Karpas-422 (cell line): ENCODE measurements around the gene PGLYRP3. TPM values are rescaled to one million over a fixed set of nuclear protein-coding genes. Genes with fewer than 3 reads are reported as not detected.

Source experiments
- DNase-seq: peaks from one replicate; pipeline ENCODE4 v3.0.0-alpha.2; 2015
- H2AFZ ChIP-seq: fragments of 200-600 bp; sonication (generic); 2 replicates; pipeline ENCODE4 v1.6.1; 2014; ENCODE audit warnings: antibody characterized with exemption, low read length, mixed read lengths
- H3K27ac ChIP-seq: fragments of 200-600 bp; sonication (generic); 2 replicates; pipeline ENCODE4 v1.5.1; 2014; ENCODE audit warnings: mild to moderate bottlenecking, low read length, moderate library complexity
- H3K27me3 ChIP-seq: fragments of 200-600 bp; sonication (generic); 2 replicates; pipeline ENCODE4 v1.6.1; 2014; ENCODE audit warnings: low read length, mixed read lengths
- H3K36me3 ChIP-seq: fragments of 200-600 bp; sonication (generic); 2 replicates; pipeline ENCODE4 v1.6.1; 2014; ENCODE audit warnings: low read length, mixed read lengths; ENCODE audit not compliant: insufficient read depth
- H3K4me1 ChIP-seq: fragments of 200-600 bp; sonication (generic); 2 replicates; pipeline ENCODE4 v1.6.1; 2014; ENCODE audit warnings: mild to moderate bottlenecking, low read length, mixed read lengths
- H3K4me2 ChIP-seq: fragments of 200-600 bp; sonication (generic); 2 replicates; pipeline ENCODE4 v1.6.1; 2014; ENCODE audit warnings: low read length, low read depth, mild to moderate bottlenecking; ENCODE audit not compliant: poor library complexity, severe bottlenecking
- H3K4me3 ChIP-seq: fragments of 200-600 bp; sonication (generic); 2 replicates; pipeline ENCODE4 v1.5.1; 2014; ENCODE audit warnings: mild to moderate bottlenecking, antibody characterized with exemption, low read length, mixed read lengths
- H3K79me2 ChIP-seq: fragments of 200-600 bp; sonication (generic); 2 replicates; pipeline ENCODE4 v1.6.1; 2014; ENCODE audit warnings: mild to moderate bottlenecking, low read length, mixed read lengths
- H3K9ac ChIP-seq: fragments of 200-600 bp; sonication (generic); 2 replicates; pipeline ENCODE4 v1.6.0; 2014; ENCODE audit warnings: low read length
- H3K9me2 ChIP-seq: fragments of 200-600 bp; sonication (generic), shearing (Covaris generic); replicated peaks from 2 replicates; pipeline ENCODE4 v1.6.0; 2014; ENCODE audit warnings: mild to moderate bottlenecking, low read length, moderate library complexity; ENCODE audit not compliant: insufficient read depth
- H3K9me3 ChIP-seq: fragments of 300-700, 200-600 bp; sonication (generic); 2 replicates; pipeline ENCODE4 v1.6.1; 2014; ENCODE audit warnings: low read length, mixed read lengths
- H4K20me1 ChIP-seq: fragments of 200-600 bp; sonication (generic); 2 replicates; pipeline ENCODE4 v1.6.1; 2014; ENCODE audit warnings: mild to moderate bottlenecking, antibody characterized with exemption, low read length, low read depth; ENCODE audit not compliant: insufficient read depth
- total RNA-seq: library from RNA; depleted of rRNA; stranded (reverse); fragments of >200 nt; shearing (Covaris generic); gene quantifications from 2 replicates; pipeline ENCODE4 v1.2.3, GENCODE V29; 2014; ENCODE audit warnings: low replicate concordance; rRNA removed

Gene PGLYRP3
- total RNA-seq = not detected in 2 replicates

DNA sequence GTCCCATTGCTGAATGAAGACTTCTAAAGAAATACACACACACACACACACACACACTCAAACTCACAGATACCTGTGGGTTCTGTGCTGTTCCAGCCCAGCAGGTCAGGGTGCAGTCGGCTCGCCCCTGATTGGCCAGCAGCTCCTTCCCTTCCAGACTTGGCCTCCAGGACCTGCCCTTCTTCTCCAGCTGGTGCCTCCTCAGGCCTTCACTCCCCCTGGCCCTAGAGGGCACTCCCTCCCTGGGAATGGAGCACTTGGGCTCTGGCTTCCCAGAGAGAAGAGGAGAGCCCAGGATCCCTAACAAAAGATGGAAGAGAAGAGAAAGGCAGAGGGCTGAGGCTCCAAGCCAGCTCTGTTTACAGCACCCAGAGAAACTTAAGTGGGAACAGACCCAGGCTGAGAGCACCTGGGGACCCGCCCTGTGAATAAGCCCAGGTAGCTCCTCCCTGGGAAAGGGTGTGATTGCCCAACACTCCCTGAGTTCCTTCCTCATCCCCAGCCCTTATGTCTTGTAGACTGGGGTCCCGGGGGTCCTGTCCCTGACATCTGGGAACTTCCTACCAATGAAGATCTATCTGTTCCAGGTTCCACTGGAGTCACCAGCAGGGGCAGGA lies at the start of gene PGLYRP3:
TSS of gene PGLYRP3 (minus strand) at position 383 of the 617 bp plus-strand sequence. CDS start 2,287 bp downstream, outside the sequence.
- Histone ChIP-seq H2AFZ (no peak within 1 kb of the TSS), H3K9me3 (no peaks in the 10 kb centered on the region), H3K4me2 (no peak within 1 kb of the TSS), H3K36me3 (no peaks in the 10 kb centered on the region), H3K9ac (no peak within 1 kb of the TSS), H3K4me1 (no peaks in the 10 kb centered on the region), H3K27ac (no peak within 1 kb of the TSS), H3K27me3 (no peaks in the 10 kb centered on the region), H3K9me2 (no peaks in the 10 kb centered on the region), H3K4me3 (no peak within 1 kb of the TSS), H4K20me1 (no peaks in the 10 kb centered on the region), H3K79me2 (no peaks in the 10 kb centered on the region)
- no peak for DNase-seq

DNA sequence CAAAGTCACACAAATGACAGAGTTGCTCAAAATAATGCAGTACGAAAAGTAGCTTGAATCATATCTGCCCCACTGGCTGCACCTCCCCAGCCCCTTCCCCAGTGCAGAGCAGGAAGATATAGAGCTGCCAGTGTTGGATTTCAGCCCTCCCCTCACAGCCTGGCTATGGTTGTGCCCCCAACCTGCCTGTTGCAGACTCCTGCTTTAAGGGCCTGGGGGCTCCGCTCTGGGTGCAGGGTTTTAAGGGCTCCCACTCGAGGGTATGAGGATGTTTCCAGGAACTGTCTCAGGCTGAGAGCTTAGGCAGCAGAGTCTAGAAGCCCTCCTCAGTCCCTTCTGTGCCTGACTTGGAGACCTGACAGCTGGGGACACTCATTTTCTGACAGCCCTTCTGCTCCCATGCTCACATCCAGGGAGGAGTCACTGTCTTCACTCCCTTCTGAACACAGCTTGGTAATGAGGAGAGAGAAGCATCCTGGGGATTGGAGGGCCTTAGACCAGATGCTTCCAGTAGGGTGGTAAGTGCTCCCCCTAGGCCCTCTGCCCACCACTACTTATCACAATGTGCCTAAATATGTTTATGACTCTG lies 49.5 kb upstream of the PGLYRP3 start:
- Histone ChIP-seq H3K4me1 (no peaks in the 10 kb centered on the region), H3K36me3 (no peaks in the 10 kb centered on the region), H3K27ac (no peak overlapping the region), H2AFZ (no peak overlapping the region), H3K79me2 (no peaks in the 10 kb centered on the region), H3K9me2 (no peaks in the 10 kb centered on the region), H3K4me2 (no peak overlapping the region), H3K27me3 (no peaks in the 10 kb centered on the region), H3K9ac (no peak overlapping the region), H4K20me1 (no peaks in the 10 kb centered on the region), H3K9me3 (no peaks in the 10 kb centered on the region), H3K4me3 (no peak overlapping the region)
- no peak for DNase-seq

DNA sequence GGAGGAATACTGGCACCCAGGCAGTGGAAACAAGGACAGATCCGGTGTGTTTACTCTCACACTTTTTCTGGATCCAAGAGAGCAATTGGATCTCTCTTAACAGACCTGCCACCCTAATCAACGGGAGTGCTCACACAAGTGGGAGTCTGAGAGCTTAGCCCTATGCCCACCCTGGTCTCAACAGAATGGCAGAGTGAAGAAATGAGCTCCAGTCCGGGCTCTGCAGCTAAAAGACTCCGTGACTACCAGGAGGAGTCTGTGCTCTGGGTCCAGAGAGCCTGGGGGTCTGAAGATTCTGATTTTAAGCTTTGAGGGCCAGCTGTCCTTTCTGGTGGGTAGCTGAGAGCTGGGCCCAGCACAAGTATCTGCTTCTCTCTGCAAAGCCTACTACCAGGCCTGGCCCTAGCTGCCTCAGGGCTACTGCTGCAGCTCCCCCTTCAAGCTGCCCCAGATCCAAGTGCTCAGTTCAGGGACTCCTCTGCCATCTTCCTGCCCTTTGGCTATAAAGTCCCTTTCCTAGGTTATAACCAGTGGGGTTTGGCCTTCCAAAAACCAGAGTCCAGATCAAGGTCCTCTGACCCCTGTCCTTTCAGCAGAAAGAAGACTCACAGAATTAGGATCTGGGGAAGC lies 48.8 kb upstream of the PGLYRP3 start:
- H3K79me2 ChIP-seq = no peaks in the 10 kb centered on the region
- DNase-seq = no peak
- no peak overlapping the region for H3K27ac ChIP-seq
- H3K36me3 ChIP-seq = no peaks in the 10 kb centered on the region
- no peak overlapping the region for H3K9ac ChIP-seq
- no peaks in the 10 kb centered on the region for H3K27me3 ChIP-seq
- no peak overlapping the region for H3K4me2 ChIP-seq
- no peaks in the 10 kb centered on the region for H3K9me2 ChIP-seq
- H3K4me3 ChIP-seq = no peak overlapping the region
- H3K9me3 ChIP-seq = no peaks in the 10 kb centered on the region
- H4K20me1 ChIP-seq = no peaks in the 10 kb centered on the region
- no peaks in the 10 kb centered on the region for H3K4me1 ChIP-seq
- H2AFZ ChIP-seq = no peak overlapping the region

DNA sequence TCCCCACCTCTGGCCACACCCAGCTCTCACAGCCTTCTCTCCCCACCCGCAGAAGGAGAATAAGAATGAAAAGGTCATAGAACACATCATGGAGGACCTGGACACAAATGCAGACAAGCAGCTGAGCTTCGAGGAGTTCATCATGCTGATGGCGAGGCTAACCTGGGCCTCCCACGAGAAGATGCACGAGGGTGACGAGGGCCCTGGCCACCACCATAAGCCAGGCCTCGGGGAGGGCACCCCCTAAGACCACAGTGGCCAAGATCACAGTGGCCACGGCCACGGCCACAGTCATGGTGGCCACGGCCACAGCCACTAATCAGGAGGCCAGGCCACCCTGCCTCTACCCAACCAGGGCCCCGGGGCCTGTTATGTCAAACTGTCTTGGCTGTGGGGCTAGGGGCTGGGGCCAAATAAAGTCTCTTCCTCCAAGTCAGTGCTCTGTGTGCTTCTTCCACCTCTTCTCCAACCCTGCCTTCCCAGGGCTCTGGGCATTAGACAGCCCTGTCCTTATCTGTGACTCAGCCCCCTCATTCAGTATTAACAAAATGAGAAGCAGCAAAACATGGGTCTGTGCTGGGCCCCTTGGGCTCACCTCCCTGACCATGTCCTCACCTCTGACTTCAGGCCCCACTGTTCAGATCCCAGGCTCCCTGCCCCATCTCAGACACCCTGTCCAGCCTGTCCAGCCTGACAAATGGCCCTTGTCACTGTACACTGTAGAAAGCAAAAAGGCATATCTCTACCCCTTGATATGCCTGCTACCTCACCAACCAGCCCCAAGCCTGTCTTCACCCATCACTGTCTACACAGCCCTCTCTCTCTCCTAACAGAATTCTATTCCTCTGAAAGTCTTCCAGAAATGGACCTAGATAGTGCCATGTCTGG lies 48.1 kb upstream of the PGLYRP3 start:
- Histone ChIP-seq H4K20me1 (no peaks in the 10 kb centered on the region), H3K9me2 (no peaks in the 10 kb centered on the region), H3K79me2 (no peaks in the 10 kb centered on the region), H3K9ac (no peak overlapping the region), H3K4me2 (no peak overlapping the region), H3K36me3 (no peaks in the 10 kb centered on the region), H3K4me3 (no peak overlapping the region), H2AFZ (no peak overlapping the region), H3K4me1 (no peaks in the 10 kb centered on the region), H3K9me3 (no peaks in the 10 kb centered on the region), H3K27me3 (no peaks in the 10 kb centered on the region), H3K27ac (no peak overlapping the region)
- no peak for DNase-seq

DNA sequence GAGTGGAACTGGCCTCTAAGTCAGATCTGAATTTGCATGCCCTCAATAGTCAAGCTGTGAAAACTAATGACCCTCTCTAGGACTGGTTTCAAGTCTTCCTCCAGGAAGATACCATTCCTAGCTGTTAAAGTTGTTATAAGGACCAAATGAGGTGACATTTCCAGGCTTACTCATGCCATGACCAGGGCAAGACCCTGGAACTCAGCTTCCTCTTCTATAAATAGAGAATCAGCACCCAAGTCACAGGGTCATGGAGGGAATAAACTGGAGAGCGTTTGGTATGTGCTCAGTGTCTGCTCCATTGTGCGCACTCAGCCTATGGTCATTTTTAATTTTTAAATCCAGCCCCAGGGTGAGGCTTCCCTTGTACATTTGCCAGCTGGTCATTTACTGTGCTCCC lies 47.4 kb upstream of the PGLYRP3 start:
- Histone ChIP-seq H3K36me3 (no peaks in the 10 kb centered on the region), H3K27ac (no peak overlapping the region), H3K79me2 (no peaks in the 10 kb centered on the region), H3K4me1 (no peaks in the 10 kb centered on the region), H3K9ac (no peak overlapping the region), H3K9me2 (no peaks in the 10 kb centered on the region), H3K27me3 (no peaks in the 10 kb centered on the region), H3K4me2 (no peak overlapping the region), H3K4me3 (no peak overlapping the region), H4K20me1 (no peaks in the 10 kb centered on the region), H3K9me3 (no peaks in the 10 kb centered on the region), H2AFZ (no peak overlapping the region)
- DNase-seq = no peak

DNA sequence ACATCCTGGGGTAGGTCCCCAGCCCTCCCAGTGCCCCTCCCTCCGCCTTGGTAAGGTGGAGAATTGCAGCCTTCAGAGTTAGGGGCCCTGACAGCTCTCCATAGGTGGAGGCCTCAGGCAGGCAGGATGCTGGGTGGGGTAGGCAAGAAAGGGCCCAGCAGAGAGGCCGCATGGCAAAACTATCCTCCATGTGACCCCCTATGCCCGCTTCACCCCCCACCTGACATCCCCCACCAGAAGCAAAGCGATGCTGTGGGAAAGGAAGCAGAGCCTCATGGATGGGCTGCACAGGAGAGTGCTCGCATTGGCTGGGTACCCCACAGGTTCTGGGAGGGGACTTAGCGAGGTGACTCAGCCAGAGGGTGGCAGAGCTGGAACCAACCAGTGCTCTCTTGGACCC lies 46.5 kb upstream of the PGLYRP3 start:
- Histone ChIP-seq H3K4me2 (no peak overlapping the region), H3K9ac (no peak overlapping the region), H3K4me1 (no peaks in the 10 kb centered on the region), H2AFZ (no peak overlapping the region), H3K4me3 (no peak overlapping the region), H4K20me1 (no peaks in the 10 kb centered on the region), H3K9me3 (no peaks in the 10 kb centered on the region), H3K27me3 (no peaks in the 10 kb centered on the region), H3K36me3 (no peaks in the 10 kb centered on the region), H3K79me2 (no peaks in the 10 kb centered on the region), H3K9me2 (no peaks in the 10 kb centered on the region), H3K27ac (no peak overlapping the region)
- no peak for DNase-seq

DNA sequence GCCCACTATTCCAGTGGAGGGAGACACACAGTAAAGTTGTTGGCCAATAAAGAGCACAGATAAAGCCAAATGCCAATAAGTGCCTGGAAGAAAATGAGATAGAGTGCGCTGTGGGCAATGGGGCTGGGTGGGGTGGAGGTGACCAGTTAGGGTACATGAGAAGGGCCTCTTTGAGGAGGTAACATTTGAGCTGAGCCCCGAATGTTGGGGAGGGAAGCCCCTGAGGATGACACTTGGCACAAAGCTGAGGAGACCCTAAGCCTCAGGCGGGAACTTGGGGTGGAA lies 45.9 kb upstream of the PGLYRP3 start:
- no peaks in the 10 kb centered on the region for H3K27me3 ChIP-seq
- no peaks in the 10 kb centered on the region for H3K9me3 ChIP-seq
- no peak overlapping the region for H3K4me3 ChIP-seq
- H4K20me1 ChIP-seq = no peaks in the 10 kb centered on the region
- DNase-seq = no peak
- H3K79me2 ChIP-seq = no peaks in the 10 kb centered on the region
- no peak overlapping the region for H3K27ac ChIP-seq
- no peaks in the 10 kb centered on the region for H3K36me3 ChIP-seq
- no peaks in the 10 kb centered on the region for H3K4me1 ChIP-seq
- no peak overlapping the region for H2AFZ ChIP-seq
- no peak overlapping the region for H3K9ac ChIP-seq
- H3K4me2 ChIP-seq = no peak overlapping the region
- no peaks in the 10 kb centered on the region for H3K9me2 ChIP-seq
